Esophagus (tissue), 2 donors: Measurements from ENCODE around the gene CSTB. TPM values are rescaled to one million over a fixed set of nuclear protein-coding genes. Genes with fewer than 3 reads are reported as not detected.

Experiments used
- H3K27ac ChIP-seq, 2 donors: one replicate each; pipeline ENCODE4 v1.5.1; 2013; ENCODE audit warnings: low read depth in 2 of 2, mild to moderate bottlenecking in 2 of 2, inconsistent platforms in 1 of 2, low read length in 1 of 2, moderate library complexity in 1 of 2
- H3K27me3 ChIP-seq, 2 donors: one replicate each; pipeline ENCODE4 v1.6.1; 2013; ENCODE audit warnings: low read length in 2 of 2, control low read depth in 1 of 2, mild to moderate bottlenecking in 1 of 2; ENCODE audit not compliant: insufficient read depth in 2 of 2, control insufficient read depth in 1 of 2
- H3K36me3 ChIP-seq, 2 donors: one replicate each; pipeline ENCODE4 v1.6.1; 2013; ENCODE audit warnings: low read length in 1 of 2; ENCODE audit not compliant: control insufficient read depth in 2 of 2, insufficient read depth in 2 of 2
- H3K4me1 ChIP-seq, 2 donors: one replicate each; pipeline ENCODE4 v1.6.1; 2013; ENCODE audit warnings: low read length in 1 of 2; ENCODE audit not compliant: control insufficient read depth in 2 of 2, insufficient read depth in 2 of 2
- H3K4me3 ChIP-seq, 2 donors: one replicate each; pipeline ENCODE4 v1.5.1; 2013; ENCODE audit warnings: low read length in 2 of 2, mild to moderate bottlenecking in 2 of 2, low read depth in 1 of 2, moderate library complexity in 1 of 2
- H3K9me3 ChIP-seq, 2 donors: one replicate each; pipeline ENCODE4 v1.6.1; 2013; ENCODE audit warnings: mild to moderate bottlenecking in 2 of 2, low read depth in 1 of 2, low read length in 1 of 2, moderate library complexity in 1 of 2; ENCODE audit not compliant: control insufficient read depth in 2 of 2, insufficient read depth in 1 of 2
- WGBS, 2 donors: extraction: QIAGEN DNeasy Blood & Tissue Kit; methylation state at CpG; one replicate each; pipeline ENCODE4 v1.1.7; 2013; 5-methylcytosine and 5-hydroxymethylcytosine counted together
- polyA plus RNA-seq, 2 donors: library from polyadenylated mRNA; stranded (reverse); fragments of 200-250 nt; gene quantifications; one replicate each; pipeline ENCODE4 v1.2.3, GENCODE V29; 2013
- donor health status: healthy with polysubstance abuse.
- donor health status: Bipolar disorder and iron deficiency.

Gene CSTB
- polyA plus RNA-seq, 2 donors, result 3,514 to 5,149 TPM

- Histone ChIP-seq H3K4me1 (peaks cover 5 to 25% of the 10 kb centered on the region in 2 donors), H3K27me3 (no peaks in the 10 kb centered on the region), H3K27ac (peak overlapping the region in 1 of 2 donors; percentile 88), H3K4me3 (no peak overlapping the region), H3K9me3 (no peaks in the 10 kb centered on the region), H3K36me3 (peaks cover 0 to 26% of the 10 kb centered on the region in 2 donors)
- WGBS, 2 donors, result 65 to 75% methylated on average over 9 of the region's 9 CpGs
Measured at GRCh38 chr21:43734928-43735229, 41.2 kb downstream of the CSTB start.

GRCh38 chr21:43734131-43734927, 41.8 kb downstream of the CSTB start:
- Histone ChIP-seq H3K4me3 (no peak overlapping the region), H3K27me3 (no peaks in the 10 kb centered on the region), H3K27ac (peak overlapping the region; percentile 84 to 88), H3K9me3 (no peaks in the 10 kb centered on the region), H3K36me3 (peaks cover 0 to 26% of the 10 kb centered on the region in 2 donors), H3K4me1 (peaks cover 5 to 25% of the 10 kb centered on the region in 2 donors)
- WGBS, 2 donors, result 55 to 61% methylated on average over 24 to 25 of the region's 25 CpGs

- WGBS, 2 donors, result 44 to 60% methylated on average over 15 of the region's 15 CpGs
- Histone ChIP-seq H3K27ac (peak overlapping the region; percentile 84 to 88), H3K4me3 (no peak overlapping the region), H3K27me3 (no peaks in the 10 kb centered on the region), H3K4me1 (peaks cover 7 to 31% of the 10 kb centered on the region in 2 donors), H3K9me3 (no peaks in the 10 kb centered on the region), H3K36me3 (peaks cover 0 to 26% of the 10 kb centered on the region in 2 donors)
Measured at GRCh38 chr21:43733529-43734071, 42.5 kb downstream of the CSTB start.

- Histone ChIP-seq H3K27ac (peak overlapping the region; percentile 84 to 88), H3K9me3 (no peaks in the 10 kb centered on the region), H3K4me3 (no peak overlapping the region), H3K36me3 (peaks cover 0 to 23% of the 10 kb centered on the region in 2 donors), H3K27me3 (no peaks in the 10 kb centered on the region), H3K4me1 (peaks cover 7 to 36% of the 10 kb centered on the region in 2 donors)
- 48 to 51% methylated on average over 10 of the region's 10 CpGs for WGBS, 2 donors
Measured at GRCh38 chr21:43733060-43733459, 43.0 kb downstream of the CSTB start.

GRCh38 chr21:43731891-43732711, 44.0 kb downstream of the CSTB start:
- peak overlapping the region; percentile 61 to 85 for H3K27ac ChIP-seq
- peaks cover 0 to 13% of the 10 kb centered on the region in 2 donors for H3K36me3 ChIP-seq
- H3K4me1 ChIP-seq, result peaks cover 16 to 46% of the 10 kb centered on the region in 2 donors
- 45 to 49% methylated on average over 23 of the region's 23 CpGs for WGBS, 2 donors
- no peak overlapping the region for H3K4me3 ChIP-seq
- H3K27me3 ChIP-seq, result no peaks in the 10 kb centered on the region
- no peaks in the 10 kb centered on the region for H3K9me3 ChIP-seq

- Histone ChIP-seq H3K4me1 (peaks cover 17 to 51% of the 10 kb centered on the region in 2 donors), H3K4me3 (no peak overlapping the region), H3K27me3 (no peaks in the 10 kb centered on the region), H3K9me3 (no peaks in the 10 kb centered on the region), H3K36me3 (peaks cover 0 to 8% of the 10 kb centered on the region in 2 donors), H3K27ac (peak overlapping the region in 1 of 2 donors; percentile 85)
- WGBS, 2 donors, result 65 to 78% methylated on average over 6 of the region's 6 CpGs
Measured at GRCh38 chr21:43731476-43731875, 44.6 kb downstream of the CSTB start.

GRCh38 chr21:43728467-43729390, 47.4 kb downstream of the CSTB start:
- peaks cover 17 to 44% of the 10 kb centered on the region in 2 donors for H3K4me1 ChIP-seq
- H3K4me3 ChIP-seq, result peak overlapping the region; percentile 30 to 33
- peak overlapping the region; percentile 68 to 88 for H3K27ac ChIP-seq
- peaks cover 0 to 6% of the 10 kb centered on the region in 2 donors for H3K36me3 ChIP-seq
- WGBS, 2 donors, result 11 to 19% methylated on average over 59 of the region's 59 CpGs
- H3K9me3 ChIP-seq, result no peaks in the 10 kb centered on the region
- H3K27me3 ChIP-seq, result no peaks in the 10 kb centered on the region

GRCh38 chr21:43728154-43728466, 48.0 kb downstream of the CSTB start:
- peak overlapping the region in 1 of 2 donors; percentile 30 for H3K4me3 ChIP-seq
- H3K36me3 ChIP-seq, result peaks cover 0 to 9% of the 10 kb centered on the region in 2 donors
- H3K4me1 ChIP-seq, result peaks cover 17 to 38% of the 10 kb centered on the region in 2 donors
- peak overlapping the region; percentile 68 to 88 for H3K27ac ChIP-seq
- H3K9me3 ChIP-seq, result no peaks in the 10 kb centered on the region
- no peaks in the 10 kb centered on the region for H3K27me3 ChIP-seq
- 31 to 39% methylated on average over 6 to 7 of the region's 7 CpGs for WGBS, 2 donors
